A673 (cell line): ENCODE data around the gene CTNNA2. TPM values are rescaled to one million over a fixed set of nuclear protein-coding genes. Genes with fewer than 3 reads are reported as not detected.

ENCODE experiments used
- BruUV-seq: library from RNA; stranded (reverse); fragments of 400-500 nt; replicated peaks from 2 replicates; lab custom pipeline; 2021; lab: Mats Ljungman, UMichigan
- CTCF ChIA-PET: fragments of 300-600 bp; sonication (Branson Sonifier 250); formaldehyde crosslinking; loops from one replicate; lab custom pipeline; 2022; ENCODE audit warnings: antibody characterized with exemption; lab: Charles Lee
- POLR2A ChIA-PET: fragments of 300-600 bp; sonication (Branson Sonifier 250); formaldehyde crosslinking; loops from one replicate; lab custom pipeline; 2022; ENCODE audit warnings: antibody characterized with exemption; ENCODE audit not compliant: low non-redundant PET; lab: Charles Lee
- DNase-seq: peaks from one replicate; pipeline ENCODE4 v3.0.0-alpha.2; 2015; ENCODE audit warnings: low spot score
- H3K27ac ChIP-seq: fragments of 200-600 bp; sonication (generic); 2 replicates; pipeline ENCODE4 v1.5.1; 2016; ENCODE audit warnings: mixed run types, low read depth, mild to moderate bottlenecking, mixed read lengths, antibody characterized with exemption, low read length; ENCODE audit not compliant: poor library complexity, severe bottlenecking
- H3K27me3 ChIP-seq: fragments of 200-600 bp; sonication (generic); replicated peaks from 2 replicates; pipeline ENCODE4 v1.6.1; 2017; ENCODE audit warnings: mixed run types, low read depth, mild to moderate bottlenecking, mixed read lengths, antibody characterized with exemption, low read length; ENCODE audit not compliant: insufficient read depth, poor library complexity
- H3K36me3 ChIP-seq: fragments of 200-600 bp; sonication (generic); 2 replicates; pipeline ENCODE4 v1.6.1; 2016; ENCODE audit warnings: mixed run types, mild to moderate bottlenecking, mixed read lengths, antibody characterized with exemption, low read length; ENCODE audit not compliant: insufficient read depth, poor library complexity, severe bottlenecking
- H3K4me1 ChIP-seq: fragments of 200-600 bp; sonication (generic); 2 replicates; pipeline ENCODE4 v1.6.1; 2017; ENCODE audit warnings: mixed run types, mild to moderate bottlenecking, mixed read lengths, antibody characterized with exemption, low read length; ENCODE audit not compliant: insufficient read depth, poor library complexity, severe bottlenecking
- H3K4me3 ChIP-seq: fragments of 200-600 bp; sonication (generic); 2 replicates; pipeline ENCODE4 v1.5.1; 2016; ENCODE audit warnings: low read depth, mixed run types, mild to moderate bottlenecking, mixed read lengths, low read length; ENCODE audit not compliant: poor library complexity, severe bottlenecking
- H3K9me3 ChIP-seq: fragments of 200-600 bp; sonication (generic); 2 replicates; pipeline ENCODE4 v1.6.1; 2016; ENCODE audit warnings: mixed run types, low read depth, mild to moderate bottlenecking, mixed read lengths, antibody characterized with exemption, low read length; ENCODE audit not compliant: poor library complexity, severe bottlenecking
- CTCF ChIP-seq: fragments of 300-800, 200-600 bp; sonication (generic); conservative IDR thresholded peaks from 2 replicates; pipeline ENCODE4 v1.5.1; 2017; ENCODE audit warnings: low read depth, mild to moderate bottlenecking, antibody characterized with exemption, low read length, moderate library complexity, mixed read lengths
- EZH2 ChIP-seq: fragments of 200-600 bp; sonication (generic); IDR thresholded peaks from 2 replicates; pipeline ENCODE4 v1.6.1; 2017; ENCODE audit warnings: borderline replicate concordance, low read depth, mild to moderate bottlenecking, mixed read lengths, antibody characterized with exemption, low read length; ENCODE audit not compliant: poor library complexity, severe bottlenecking
- intact Hi-C: fragments of 100-400 bp; cut with micrococcal nuclease; formaldehyde crosslinking; loops from one replicate; pipeline ENCODE4 v1.10.0; 2022; ENCODE audit not compliant: unreplicated experiment
- total RNA-seq: library from RNA; stranded (reverse); gene quantifications from 2 replicates; pipeline ENCODE4 v1.2.3, GENCODE V29; 2021

CTNNA2 gene
- total RNA-seq, 1 experiment from 2014 or later = not detected

GRCh38 chr2:79940364-79940763 lies 427.5 kb downstream of the CTNNA2 start:
- peaks cover 10% of the 10 kb centered on the region for H3K27me3 ChIP-seq
- TF ChIP-seq CTCF (no peak), EZH2 (no peak)
- no peaks in the 10 kb centered on the region for H3K4me1 ChIP-seq
- no TSS peak for BruUV-seq
- intact Hi-C loops = no loop called here
- DNase-seq = no peak
- no peak overlapping the region for H3K4me3 ChIP-seq
- no peaks in the 10 kb centered on the region for H3K36me3 ChIP-seq
- H3K9me3 ChIP-seq = no peaks in the 10 kb centered on the region
- CTCF ChIA-PET = no interaction called here
- no peak overlapping the region for H3K27ac ChIP-seq
- POLR2A ChIA-PET = no interaction called here

GRCh38 chr2:79941179-79941578 lies 428.3 kb downstream of the CTNNA2 start:
- intact Hi-C loops = no loop called here
- no peak overlapping the region for H3K4me3 ChIP-seq
- H3K4me1 ChIP-seq = no peaks in the 10 kb centered on the region
- peaks cover 10% of the 10 kb centered on the region for H3K27me3 ChIP-seq
- ChIA-PET CTCF (no interaction called here), POLR2A (no interaction called here)
- no peaks in the 10 kb centered on the region for H3K9me3 ChIP-seq
- no peaks in the 10 kb centered on the region for H3K36me3 ChIP-seq
- H3K27ac ChIP-seq = no peak overlapping the region
- no TSS peak for BruUV-seq
- no peak for DNase-seq
- no peak for TF ChIP-seq CTCF
- no peak for TF ChIP-seq EZH2

GRCh38 chr2:79944205-79944604 lies 431.4 kb downstream of the CTNNA2 start:
- intact Hi-C loops = no loop called here
- Histone ChIP-seq H3K27me3 (peaks cover 16% of the 10 kb centered on the region), H3K9me3 (no peaks in the 10 kb centered on the region), H3K4me3 (no peak overlapping the region), H3K4me1 (no peaks in the 10 kb centered on the region), H3K36me3 (no peaks in the 10 kb centered on the region), H3K27ac (no peak overlapping the region)
- no peak for TF ChIP-seq EZH2
- ChIA-PET POLR2A (no interaction called here), CTCF (no interaction called here)
- no peak for DNase-seq
- no TSS peak for BruUV-seq
